H9 (cell line): ENCODE results near the gene ITPRIPL1. TPM values are rescaled to one million over a fixed set of nuclear protein-coding genes. Genes with fewer than 3 reads are reported as not detected.

Experiments
- DNase-seq: peaks from one replicate; pipeline ENCODE4 v3.0.0-alpha.2; 2017
- H2AFZ ChIP-seq: one replicate; pipeline ENCODE4 v1.6.1; 2013; ENCODE audit warnings: mild to moderate bottlenecking, low read length, control low read depth, moderate library complexity
- H2AK5ac ChIP-seq: 2 replicates; pipeline ENCODE4 v1.6.1; 2013; ENCODE audit warnings: low read length, control low read depth, mixed read lengths; ENCODE audit not compliant: insufficient read length
- H2BK120ac ChIP-seq: one replicate; pipeline ENCODE4 v1.6.1; 2013; ENCODE audit warnings: low read depth, mild to moderate bottlenecking, low read length, control low read depth, inconsistent platforms; ENCODE audit not compliant: poor library complexity, severe bottlenecking
- H2BK12ac ChIP-seq: 2 replicates; pipeline ENCODE4 v1.6.1; 2013; ENCODE audit warnings: low read length, control low read depth, mixed read lengths, low read depth; ENCODE audit not compliant: insufficient read length
- H2BK15ac ChIP-seq: 2 replicates; pipeline ENCODE4 v1.6.1; 2013; ENCODE audit warnings: low read depth, low read length, control low read depth
- H2BK20ac ChIP-seq: one replicate; pipeline ENCODE4 v1.6.1; 2013; ENCODE audit warnings: low read depth, mild to moderate bottlenecking, low read length, control low read depth, inconsistent platforms; ENCODE audit not compliant: poor library complexity, severe bottlenecking
- H2BK5ac ChIP-seq: 2 replicates; pipeline ENCODE4 v1.6.1; 2013; ENCODE audit warnings: low read length, control low read depth, mixed read lengths; ENCODE audit not compliant: insufficient read length
- H3K14ac ChIP-seq: 2 replicates; pipeline ENCODE4 v1.6.1; 2013; ENCODE audit warnings: low read length, control low read depth; ENCODE audit not compliant: insufficient read depth
- H3K18ac ChIP-seq: 2 replicates; pipeline ENCODE4 v1.6.1; 2013; ENCODE audit warnings: low read depth, mild to moderate bottlenecking, mixed read lengths, low read length, control low read depth; ENCODE audit not compliant: insufficient read length
- H3K23ac ChIP-seq: 2 replicates; pipeline ENCODE4 v1.6.1; 2013; ENCODE audit warnings: low read length, control low read depth, mixed read lengths, low read depth; ENCODE audit not compliant: insufficient read length
- H3K23me2 ChIP-seq: 2 replicates; pipeline ENCODE4 v1.6.1; 2013; ENCODE audit warnings: low read depth, mild to moderate bottlenecking, mixed read lengths, low read length, control low read depth; ENCODE audit not compliant: insufficient read length, poor library complexity, severe bottlenecking
- H3K27ac ChIP-seq: 2 replicates; pipeline ENCODE4 v1.5.1; 2013; ENCODE audit warnings: low read length, control low read depth, mixed read lengths, low read depth; ENCODE audit not compliant: insufficient read length
- H3K27me3 ChIP-seq: 2 replicates; pipeline ENCODE4 v1.6.1; 2013; ENCODE audit warnings: low read length, control low read depth, inconsistent platforms; ENCODE audit not compliant: insufficient read depth
- H3K4ac ChIP-seq: 2 replicates; pipeline ENCODE4 v1.6.1; 2013; ENCODE audit warnings: low read depth, mild to moderate bottlenecking, control low read depth, inconsistent platforms, low read length, moderate library complexity
- H3K4me1 ChIP-seq: 2 replicates; pipeline ENCODE4 v1.6.1; 2013; ENCODE audit warnings: low read length, control low read depth, inconsistent platforms; ENCODE audit not compliant: insufficient read depth
- H3K4me2 ChIP-seq: 2 replicates; pipeline ENCODE4 v1.6.1; 2013; ENCODE audit warnings: low read length, control low read depth, mixed read lengths; ENCODE audit not compliant: insufficient read length, insufficient read depth
- H3K56ac ChIP-seq: 2 replicates; pipeline ENCODE4 v1.6.1; 2013; ENCODE audit warnings: low read depth, mild to moderate bottlenecking, mixed read lengths, low read length, control low read depth; ENCODE audit not compliant: insufficient read length
- H3K79me1 ChIP-seq: 2 replicates; pipeline ENCODE4 v1.6.1; 2013; ENCODE audit warnings: low read depth, mild to moderate bottlenecking, moderate library complexity, low read length, control low read depth, inconsistent platforms; ENCODE audit not compliant: insufficient read depth, poor library complexity, severe bottlenecking
- H3K79me2 ChIP-seq: 2 replicates; pipeline ENCODE4 v1.6.1; 2013; ENCODE audit warnings: low read length, control low read depth, inconsistent platforms; ENCODE audit not compliant: insufficient read depth
- H3K9ac ChIP-seq: 2 replicates; pipeline ENCODE4 v1.6.1; 2013; ENCODE audit warnings: low read length, control low read depth, mixed read lengths; ENCODE audit not compliant: insufficient read length; ENCODE audit errors: extremely low read depth
- H3K9me3 ChIP-seq: one replicate; pipeline ENCODE4 v1.6.1; 2013; ENCODE audit warnings: low read depth, low read length, inconsistent platforms; ENCODE audit not compliant: control insufficient read depth
- H3T11ph ChIP-seq: one replicate; pipeline ENCODE4 v1.6.1; 2013; ENCODE audit warnings: mild to moderate bottlenecking, low read length, control low read depth, inconsistent platforms
- H4K20me1 ChIP-seq: one replicate; pipeline ENCODE4 v1.6.1; 2013; ENCODE audit not compliant: control insufficient read depth, insufficient read length, insufficient read depth
- H4K5ac ChIP-seq: 2 replicates; pipeline ENCODE4 v1.6.1; 2013; ENCODE audit warnings: low read depth, mild to moderate bottlenecking, mixed read lengths, low read length, control low read depth; ENCODE audit not compliant: insufficient read length
- H4K8ac ChIP-seq: replicated peaks from 2 replicates; pipeline ENCODE4 v1.6.1; 2013; ENCODE audit warnings: low read length, control low read depth, mixed read lengths, low read depth; ENCODE audit not compliant: insufficient read length
- H4K91ac ChIP-seq: 2 replicates; pipeline ENCODE4 v1.6.1; 2013; ENCODE audit warnings: low read depth, mild to moderate bottlenecking, moderate library complexity, mixed read lengths, low read length, control low read depth; ENCODE audit not compliant: insufficient read length
- H3K27ac Mint-ChIP-seq, 3 experiments: 2 replicates in 2 of 3; 3 replicates in 1 of 3; pipeline ENCODE4 v1.8.0; 2020 to 2021; ENCODE audit warnings: mixed read lengths in 3 of 3, mild to moderate bottlenecking in 1 of 3, moderate library complexity in 1 of 3
- H3K27me3 Mint-ChIP-seq: 2 replicates; pipeline ENCODE4 v1.8.0; 2021; ENCODE audit warnings: low read depth, mild to moderate bottlenecking, moderate library complexity, mixed read lengths
- H3K36me3 Mint-ChIP-seq, 3 experiments: 2 replicates in 2 of 3; 3 replicates in 1 of 3; pipeline ENCODE4 v1.8.0; 2020 to 2021; ENCODE audit warnings: low read depth in 3 of 3, mixed read lengths in 3 of 3; ENCODE audit not compliant: insufficient read depth in 1 of 3
- H3K4me1 Mint-ChIP-seq, 2 experiments: 2 replicates each; pipeline ENCODE4 v1.8.0; 2020; ENCODE audit warnings: mixed read lengths in 2 of 2
- H3K4me3 Mint-ChIP-seq, 2 experiments: 2 replicates in 1 of 2; 3 replicates in 1 of 2; pipeline ENCODE4 v1.8.0; 2020 to 2021; ENCODE audit warnings: mild to moderate bottlenecking in 2 of 2, mixed read lengths in 2 of 2, moderate library complexity in 1 of 2
- H3K9me3 Mint-ChIP-seq, 2 experiments: 2 replicates in 1 of 2; 3 replicates in 1 of 2; pipeline ENCODE4 v1.8.0; 2020; ENCODE audit warnings: mild to moderate bottlenecking in 2 of 2, mixed read lengths in 2 of 2, moderate library complexity in 1 of 2
- WGBS: extraction: QIAGEN DNeasy Blood & Tissue Kit; methylation state at CpG from one replicate; pipeline ENCODE4 v1.1.7; 2013; ENCODE audit warnings: missing lambda C conversion rate, low lambda C conversion rate, mixed read lengths; ENCODE audit not compliant: insufficient read length; ENCODE audit errors: extremely low coverage; 5-methylcytosine and 5-hydroxymethylcytosine counted together
- total RNA-seq: library from RNA; stranded (reverse); gene quantifications from 2 replicates; pipeline ENCODE4 v1.2.1, GENCODE V29; 2021
- TF ChIP-seq, protein P1 (sequence below): fragments of 200-600 bp; sonication (generic); conservative IDR thresholded peaks from 3 replicates; pipeline ENCODE4 v1.8.0; 2021; ENCODE audit warnings: antibody characterized with exemption, mild to moderate bottlenecking

ITPRIPL1 gene
- total RNA-seq, 1 experiment from 2014 or later: 16.3 TPM

DNA sequence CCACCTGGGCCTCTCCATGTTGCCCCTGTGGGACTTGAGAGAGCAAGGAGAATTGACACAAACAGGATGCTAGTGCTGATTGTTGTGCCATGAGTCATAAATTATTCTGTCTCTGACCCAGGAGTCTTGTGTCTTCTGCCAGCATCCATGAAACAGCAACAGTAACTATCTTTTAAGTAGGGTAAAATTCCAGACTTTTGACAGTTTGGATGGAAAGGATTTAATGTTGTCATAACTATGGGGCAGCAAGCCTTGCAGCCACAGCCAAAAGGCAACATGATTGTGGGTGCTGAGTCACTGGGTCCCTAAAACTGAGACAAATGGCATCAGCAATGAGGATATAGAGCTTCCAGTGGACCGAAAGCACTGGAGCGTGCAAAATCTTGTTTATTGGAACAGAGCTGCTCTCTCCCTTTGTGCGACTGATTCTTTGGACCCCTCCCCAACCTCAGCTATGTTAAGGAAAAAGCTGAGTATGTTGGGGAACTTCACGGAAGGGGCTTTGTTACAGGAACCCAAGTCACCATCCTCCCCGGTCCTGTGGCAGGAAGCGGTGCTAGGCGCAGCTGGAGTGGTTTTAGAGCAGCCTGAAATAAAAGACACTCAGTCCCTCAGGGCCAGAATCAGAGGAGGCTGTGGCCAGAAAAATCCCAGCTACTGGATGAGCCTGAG lies 9.6 kb upstream of the ITPRIPL1 start:
- H4K5ac ChIP-seq: no peak overlapping the region
- H2BK15ac ChIP-seq: no peak overlapping the region
- H4K20me1 ChIP-seq: no peaks in the 10 kb centered on the region
- no peaks in the 10 kb centered on the region for H3K79me2 ChIP-seq
- no peak overlapping the region for H3T11ph ChIP-seq
- Mint-ChIP-seq H3K4me3 (no peak overlapping the region), H3K27me3 (peaks cover 44% of the 10 kb centered on the region), H3K36me3 (no peaks in the 10 kb centered on the region; a peak in 1 of 7 replicates), H3K9me3 (no peaks in the 10 kb centered on the region), H3K4me1 (peaks cover 3 to 4% of the 10 kb centered on the region in 2 experiments; a peak in 2 of 4 replicates), H3K27ac (no peak overlapping the region)
- no peak overlapping the region for H3K4me2 ChIP-seq
- H4K91ac ChIP-seq: no peak overlapping the region
- no peaks in the 10 kb centered on the region for H3K4me1 ChIP-seq
- H3K27ac ChIP-seq: no peak overlapping the region
- no peaks in the 10 kb centered on the region for H3K23me2 ChIP-seq
- peaks cover 4% of the 10 kb centered on the region; the same call in 1 of the 2 replicates for H3K27me3 ChIP-seq
- no peak overlapping the region for H2BK120ac ChIP-seq
- H2AK5ac ChIP-seq: no peak overlapping the region
- H3K23ac ChIP-seq: no peak overlapping the region
- H3K56ac ChIP-seq: no peak overlapping the region
- H3K9ac ChIP-seq: no peak overlapping the region
- no peaks in the 10 kb centered on the region for H3K79me1 ChIP-seq
- no peak overlapping the region for H2AFZ ChIP-seq
- no peak for DNase-seq
- no peak overlapping the region for H4K8ac ChIP-seq
- H2BK5ac ChIP-seq: no peak overlapping the region
- WGBS: no CpG with 5 or more reads among the region's 7 CpGs
- no peak overlapping the region for H3K14ac ChIP-seq
- TF ChIP-seq, protein P1, sequence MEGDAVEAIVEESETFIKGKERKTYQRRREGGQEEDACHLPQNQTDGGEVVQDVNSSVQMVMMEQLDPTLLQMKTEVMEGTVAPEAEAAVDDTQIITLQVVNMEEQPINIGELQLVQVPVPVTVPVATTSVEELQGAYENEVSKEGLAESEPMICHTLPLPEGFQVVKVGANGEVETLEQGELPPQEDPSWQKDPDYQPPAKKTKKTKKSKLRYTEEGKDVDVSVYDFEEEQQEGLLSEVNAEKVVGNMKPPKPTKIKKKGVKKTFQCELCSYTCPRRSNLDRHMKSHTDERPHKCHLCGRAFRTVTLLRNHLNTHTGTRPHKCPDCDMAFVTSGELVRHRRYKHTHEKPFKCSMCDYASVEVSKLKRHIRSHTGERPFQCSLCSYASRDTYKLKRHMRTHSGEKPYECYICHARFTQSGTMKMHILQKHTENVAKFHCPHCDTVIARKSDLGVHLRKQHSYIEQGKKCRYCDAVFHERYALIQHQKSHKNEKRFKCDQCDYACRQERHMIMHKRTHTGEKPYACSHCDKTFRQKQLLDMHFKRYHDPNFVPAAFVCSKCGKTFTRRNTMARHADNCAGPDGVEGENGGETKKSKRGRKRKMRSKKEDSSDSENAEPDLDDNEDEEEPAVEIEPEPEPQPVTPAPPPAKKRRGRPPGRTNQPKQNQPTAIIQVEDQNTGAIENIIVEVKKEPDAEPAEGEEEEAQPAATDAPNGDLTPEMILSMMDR: no peak
- H3K9me3 ChIP-seq: no peaks in the 10 kb centered on the region
- H3K18ac ChIP-seq: no peak overlapping the region
- H2BK12ac ChIP-seq: no peak overlapping the region
- no peak overlapping the region for H3K4ac ChIP-seq
- no peak overlapping the region for H2BK20ac ChIP-seq
